ENCODE measurements around the gene CAMK2A.

Gene CAMK2A

GRCh38 chr5:150251504-150251903 is 38.1 kb downstream of the CAMK2A start:
- TF ChIP-seq SIN3A (IDR thresholded peaks at IDR 0.05; ENCODE audit: borderline replicate concordance, insufficient read depth, low read length), result no peak
- no peak for TF ChIP-seq FOXP2 (optimal IDR thresholded peaks at IDR 0.05; ENCODE audit: borderline replicate concordance, extremely low read depth, extremely low read length, insufficient read depth)
- TF ChIP-seq, protein P1, sequence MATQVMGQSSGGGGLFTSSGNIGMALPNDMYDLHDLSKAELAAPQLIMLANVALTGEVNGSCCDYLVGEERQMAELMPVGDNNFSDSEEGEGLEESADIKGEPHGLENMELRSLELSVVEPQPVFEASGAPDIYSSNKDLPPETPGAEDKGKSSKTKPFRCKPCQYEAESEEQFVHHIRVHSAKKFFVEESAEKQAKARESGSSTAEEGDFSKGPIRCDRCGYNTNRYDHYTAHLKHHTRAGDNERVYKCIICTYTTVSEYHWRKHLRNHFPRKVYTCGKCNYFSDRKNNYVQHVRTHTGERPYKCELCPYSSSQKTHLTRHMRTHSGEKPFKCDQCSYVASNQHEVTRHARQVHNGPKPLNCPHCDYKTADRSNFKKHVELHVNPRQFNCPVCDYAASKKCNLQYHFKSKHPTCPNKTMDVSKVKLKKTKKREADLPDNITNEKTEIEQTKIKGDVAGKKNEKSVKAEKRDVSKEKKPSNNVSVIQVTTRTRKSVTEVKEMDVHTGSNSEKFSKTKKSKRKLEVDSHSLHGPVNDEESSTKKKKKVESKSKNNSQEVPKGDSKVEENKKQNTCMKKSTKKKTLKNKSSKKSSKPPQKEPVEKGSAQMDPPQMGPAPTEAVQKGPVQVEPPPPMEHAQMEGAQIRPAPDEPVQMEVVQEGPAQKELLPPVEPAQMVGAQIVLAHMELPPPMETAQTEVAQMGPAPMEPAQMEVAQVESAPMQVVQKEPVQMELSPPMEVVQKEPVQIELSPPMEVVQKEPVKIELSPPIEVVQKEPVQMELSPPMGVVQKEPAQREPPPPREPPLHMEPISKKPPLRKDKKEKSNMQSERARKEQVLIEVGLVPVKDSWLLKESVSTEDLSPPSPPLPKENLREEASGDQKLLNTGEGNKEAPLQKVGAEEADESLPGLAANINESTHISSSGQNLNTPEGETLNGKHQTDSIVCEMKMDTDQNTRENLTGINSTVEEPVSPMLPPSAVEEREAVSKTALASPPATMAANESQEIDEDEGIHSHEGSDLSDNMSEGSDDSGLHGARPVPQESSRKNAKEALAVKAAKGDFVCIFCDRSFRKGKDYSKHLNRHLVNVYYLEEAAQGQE (IDR thresholded peaks at IDR 0.05; ENCODE audit: insufficient read depth in 1 of 2, low read depth in 2 of 2, low read length in 2 of 2), result no peak
- no peak for TF ChIP-seq POLR2AphosphoS5 (IDR thresholded peaks at IDR 0.05; ENCODE audit: low read depth, low read length)
- no peak for TF ChIP-seq TAF1 (IDR thresholded peaks at IDR 0.05; ENCODE audit: borderline replicate concordance, insufficient read depth, low read length)

GRCh38 chr5:150249744-150250143 is 39.8 kb downstream of the CAMK2A start:
- TF ChIP-seq TAF1 (IDR thresholded peaks at IDR 0.05; ENCODE audit: borderline replicate concordance, insufficient read depth, low read length), result no peak
- TF ChIP-seq FOXP2 (optimal IDR thresholded peaks at IDR 0.05; ENCODE audit: borderline replicate concordance, extremely low read depth, extremely low read length, insufficient read depth), result no peak
- TF ChIP-seq, protein P1 (IDR thresholded peaks at IDR 0.05; ENCODE audit: insufficient read depth in 1 of 2, low read depth in 2 of 2, low read length in 2 of 2), result no peak
- no peak for TF ChIP-seq POLR2AphosphoS5 (IDR thresholded peaks at IDR 0.05; ENCODE audit: low read depth, low read length)
- no peak for TF ChIP-seq SIN3A (IDR thresholded peaks at IDR 0.05; ENCODE audit: borderline replicate concordance, insufficient read depth, low read length)

- TF ChIP-seq, protein P1 (IDR thresholded peaks at IDR 0.05; ENCODE audit: insufficient read depth in 1 of 2, low read depth in 2 of 2, low read length in 2 of 2), result no peak
- TF ChIP-seq SIN3A (IDR thresholded peaks at IDR 0.05; ENCODE audit: borderline replicate concordance, insufficient read depth, low read length) (no peak), FOXP2 (optimal IDR thresholded peaks at IDR 0.05; ENCODE audit: borderline replicate concordance, extremely low read depth, extremely low read length, insufficient read depth) (no peak), TAF1 (IDR thresholded peaks at IDR 0.05; ENCODE audit: borderline replicate concordance, insufficient read depth, low read length) (no peak), POLR2AphosphoS5 (IDR thresholded peaks at IDR 0.05; ENCODE audit: low read depth, low read length) (no peak)
These were observed 40.6 kb downstream of the CAMK2A start for GRCh38 chr5:150248946-150249345.

- TF ChIP-seq TAF1 (IDR thresholded peaks at IDR 0.05; ENCODE audit: borderline replicate concordance, insufficient read depth, low read length) (no peak), POLR2AphosphoS5 (IDR thresholded peaks at IDR 0.05; ENCODE audit: low read depth, low read length) (no peak), FOXP2 (optimal IDR thresholded peaks at IDR 0.05; ENCODE audit: borderline replicate concordance, extremely low read depth, extremely low read length, insufficient read depth) (no peak), SIN3A (IDR thresholded peaks at IDR 0.05; ENCODE audit: borderline replicate concordance, insufficient read depth, low read length) (no peak)
- TF ChIP-seq, protein P1 (IDR thresholded peaks at IDR 0.05; ENCODE audit: insufficient read depth in 1 of 2, low read depth in 2 of 2, low read length in 2 of 2), result no peak
These were observed 41.8 kb downstream of the CAMK2A start for GRCh38 chr5:150247726-150248125.

- TF ChIP-seq TAF1 (IDR thresholded peaks at IDR 0.05; ENCODE audit: borderline replicate concordance, insufficient read depth, low read length) (no peak), SIN3A (IDR thresholded peaks at IDR 0.05; ENCODE audit: borderline replicate concordance, insufficient read depth, low read length) (no peak)
These were observed 42.7 kb downstream of the CAMK2A start for GRCh38 chr5:150246835-150247234.

Measured in PFSK-1 (cell line).